AG04450 (cell line): Measurements from ENCODE around the gene CFAP410. TPM values are rescaled to one million over a fixed set of nuclear protein-coding genes. Genes with fewer than 3 reads are reported as not detected.

Experiments
- CTCF ChIA-PET: fragments of 300-600, 350-600 bp; formaldehyde crosslinking; extraction: SDS; loops from one replicate; lab custom pipeline; 2022; ENCODE audit warnings: antibody characterized with exemption, inconsistent platforms; lab: Charles Lee
- POLR2A ChIA-PET: fragments of 350-600 bp; formaldehyde crosslinking; extraction: SDS; loops from one replicate; lab custom pipeline; 2021; ENCODE audit warnings: antibody characterized with exemption, inconsistent platforms; lab: Yijun Ruan, JAX
- DNase-seq: peaks from one replicate; pipeline ENCODE4 v3.0.0-alpha.2; 2011; ENCODE audit warnings: low read depth, low spot score
- H3K27ac ChIP-seq: one replicate; pipeline ENCODE4 v1.5.1; 2012; ENCODE audit warnings: low read depth, low read length, control low read depth
- H3K27me3 ChIP-seq: one replicate; pipeline ENCODE4 v1.6.0; 2012; ENCODE audit warnings: low read length; ENCODE audit not compliant: control insufficient read depth, insufficient read depth
- H3K4me3 ChIP-seq: 2 replicates; pipeline ENCODE4 v1.5.1; 2011; ENCODE audit warnings: mild to moderate bottlenecking, low read depth, low read length, control low read depth
- H3K9me3 ChIP-seq: 2 replicates; pipeline ENCODE4 v1.5.1; 2012; ENCODE audit warnings: low read length; ENCODE audit not compliant: control insufficient read depth, insufficient read depth
- CTCF ChIP-seq: IDR thresholded peaks from 2 replicates; pipeline ENCODE4 v1.5.1; 2011; ENCODE audit warnings: low read depth, low read length, control low read depth, inconsistent platforms
- polyA plus RNA-seq: library from polyadenylated mRNA; depleted of rRNA; stranded (reverse); fragments of >200 nt; gene quantifications from 2 replicates; pipeline ENCODE4 v1.2.3, GENCODE V29; 2011

Gene CFAP410
- polyA plus RNA-seq, 1 experiment = 3.7 TPM

GRCh38 chr21:44374601-44375280 is 35.6 kb upstream of the CFAP410 start:
- DNase-seq = no peak
- TF ChIP-seq CTCF = no peak
- H3K27me3 ChIP-seq = no peaks in the 10 kb centered on the region
- POLR2A ChIA-PET = interaction anchor here (0.6 kb wide), 1 partner anchor 16 kb away, joined by 5 read pairs; no protein-coding TSS in a partner anchor
- CTCF ChIA-PET = no interaction called here
- H3K4me3 ChIP-seq = no peak overlapping the region
- no peak overlapping the region for H3K27ac ChIP-seq
- H3K9me3 ChIP-seq = peaks cover 51% of the 10 kb centered on the region

GRCh38 chr21:44372616-44373015 is 33.4 kb upstream of the CFAP410 start:
- Histone ChIP-seq H3K27me3 (no peaks in the 10 kb centered on the region), H3K27ac (no peak overlapping the region), H3K4me3 (no peak overlapping the region), H3K9me3 (peaks cover 38% of the 10 kb centered on the region)
- ChIA-PET CTCF (no interaction called here), POLR2A (no interaction called here)
- TF ChIP-seq CTCF = no peak
- no peak for DNase-seq

- POLR2A ChIA-PET = no interaction called here
- DNase-seq = no peak
- Histone ChIP-seq H3K27me3 (no peaks in the 10 kb centered on the region), H3K9me3 (peaks cover 46% of the 10 kb centered on the region), H3K27ac (no peak overlapping the region), H3K4me3 (no peak overlapping the region)
- no peak for TF ChIP-seq CTCF
- CTCF ChIA-PET = no interaction called here
These were observed 32.4 kb upstream of the CFAP410 start for GRCh38 chr21:44371596-44371995.

GRCh38 chr21:44370786-44371410 is 31.7 kb upstream of the CFAP410 start:
- H3K27me3 ChIP-seq = no peaks in the 10 kb centered on the region
- H3K9me3 ChIP-seq = peaks cover 51% of the 10 kb centered on the region
- DNase-seq = no peak
- TF ChIP-seq CTCF = no peak
- ChIA-PET CTCF (no interaction called here), POLR2A (no interaction called here)
- no peak overlapping the region for H3K27ac ChIP-seq
- no peak overlapping the region for H3K4me3 ChIP-seq

- no peak for DNase-seq
- TF ChIP-seq CTCF = no peak
- no peak overlapping the region for H3K4me3 ChIP-seq
- POLR2A ChIA-PET = no interaction called here
- CTCF ChIA-PET = no interaction called here
- H3K27ac ChIP-seq = no peak overlapping the region
- no peaks in the 10 kb centered on the region for H3K27me3 ChIP-seq
- peaks cover 51% of the 10 kb centered on the region for H3K9me3 ChIP-seq
These were observed 31.0 kb upstream of the CFAP410 start for GRCh38 chr21:44370027-44370735.
